AG09309 (cell line): Measurements from ENCODE around the gene NTNG1.

Experiments used
- DNase-seq: peaks from one replicate; pipeline ENCODE4 v3.0.0-alpha.2; 2010; ENCODE audit warnings: low read depth
- H3K4me3 ChIP-seq: 2 replicates; pipeline ENCODE4 v1.5.1; 2011; ENCODE audit warnings: mild to moderate bottlenecking, low read depth, low read length, moderate library complexity; ENCODE audit not compliant: control insufficient read depth
- CTCF ChIP-seq: IDR thresholded peaks from 2 replicates; pipeline ENCODE4 v1.5.1; 2011; ENCODE audit warnings: mild to moderate bottlenecking, low read depth, low read length, inconsistent platforms; ENCODE audit not compliant: insufficient read depth, control insufficient read depth; ENCODE audit errors: missing control alignments

The NTNG1 gene

GRCh38 chr1:107315652-107316051 is 174.8 kb downstream of the NTNG1 start:
- no peak for DNase-seq
- no peak overlapping the region for H3K4me3 ChIP-seq
- TF ChIP-seq CTCF: no peak

GRCh38 chr1:107318932-107319331 is 178.1 kb downstream of the NTNG1 start:
- TF ChIP-seq CTCF: no peak
- DNase-seq: no peak
- H3K4me3 ChIP-seq: no peak overlapping the region

GRCh38 chr1:107323784-107324183 is 182.9 kb downstream of the NTNG1 start:
- no peak overlapping the region for H3K4me3 ChIP-seq
- no peak for TF ChIP-seq CTCF
- DNase-seq: no peak

- no peak for DNase-seq
- no peak overlapping the region for H3K4me3 ChIP-seq
- TF ChIP-seq CTCF: no peak
Observed at GRCh38 chr1:107326824-107327445, 186.1 kb downstream of the NTNG1 start.

- no peak for DNase-seq
- no peak for TF ChIP-seq CTCF
- H3K4me3 ChIP-seq: no peak overlapping the region
Observed at GRCh38 chr1:107327446-107327845, 186.6 kb downstream of the NTNG1 start.

GRCh38 chr1:107328087-107328486 is 187.2 kb downstream of the NTNG1 start:
- DNase-seq: no peak
- no peak for TF ChIP-seq CTCF
- H3K4me3 ChIP-seq: no peak overlapping the region

GRCh38 chr1:107339775-107340174 is 198.9 kb downstream of the NTNG1 start:
- TF ChIP-seq CTCF: no peak
- no peak for DNase-seq
- no peak overlapping the region for H3K4me3 ChIP-seq
